A673 (cell line): ENCODE measurements around the gene UST. TPM values are rescaled to one million over a fixed set of nuclear protein-coding genes. Genes with fewer than 3 reads are reported as not detected.

Experiments
- BruUV-seq: library from RNA; stranded (reverse); fragments of 400-500 nt; replicated peaks from 2 replicates; lab custom pipeline; 2021; lab: Mats Ljungman, UMichigan
- CTCF ChIA-PET: fragments of 300-600 bp; sonication (Branson Sonifier 250); formaldehyde crosslinking; loops from one replicate; lab custom pipeline; 2022; ENCODE audit warnings: antibody characterized with exemption; lab: Charles Lee
- POLR2A ChIA-PET: fragments of 300-600 bp; sonication (Branson Sonifier 250); formaldehyde crosslinking; loops from one replicate; lab custom pipeline; 2022; ENCODE audit warnings: antibody characterized with exemption; ENCODE audit not compliant: low non-redundant PET; lab: Charles Lee
- DNase-seq: peaks from one replicate; pipeline ENCODE4 v3.0.0-alpha.2; 2015; ENCODE audit warnings: low spot score
- H3K27ac ChIP-seq: fragments of 200-600 bp; sonication (generic); 2 replicates; pipeline ENCODE4 v1.5.1; 2016; ENCODE audit warnings: mixed run types, low read depth, mild to moderate bottlenecking, mixed read lengths, antibody characterized with exemption, low read length; ENCODE audit not compliant: poor library complexity, severe bottlenecking
- H3K27me3 ChIP-seq: fragments of 200-600 bp; sonication (generic); replicated peaks from 2 replicates; pipeline ENCODE4 v1.6.1; 2017; ENCODE audit warnings: mixed run types, low read depth, mild to moderate bottlenecking, mixed read lengths, antibody characterized with exemption, low read length; ENCODE audit not compliant: insufficient read depth, poor library complexity
- H3K36me3 ChIP-seq: fragments of 200-600 bp; sonication (generic); 2 replicates; pipeline ENCODE4 v1.6.1; 2016; ENCODE audit warnings: mixed run types, mild to moderate bottlenecking, mixed read lengths, antibody characterized with exemption, low read length; ENCODE audit not compliant: insufficient read depth, poor library complexity, severe bottlenecking
- H3K4me1 ChIP-seq: fragments of 200-600 bp; sonication (generic); 2 replicates; pipeline ENCODE4 v1.6.1; 2017; ENCODE audit warnings: mixed run types, mild to moderate bottlenecking, mixed read lengths, antibody characterized with exemption, low read length; ENCODE audit not compliant: insufficient read depth, poor library complexity, severe bottlenecking
- H3K4me3 ChIP-seq: fragments of 200-600 bp; sonication (generic); 2 replicates; pipeline ENCODE4 v1.5.1; 2016; ENCODE audit warnings: low read depth, mixed run types, mild to moderate bottlenecking, mixed read lengths, low read length; ENCODE audit not compliant: poor library complexity, severe bottlenecking
- H3K9me3 ChIP-seq: fragments of 200-600 bp; sonication (generic); 2 replicates; pipeline ENCODE4 v1.6.1; 2016; ENCODE audit warnings: mixed run types, low read depth, mild to moderate bottlenecking, mixed read lengths, antibody characterized with exemption, low read length; ENCODE audit not compliant: poor library complexity, severe bottlenecking
- CTCF ChIP-seq: fragments of 300-800, 200-600 bp; sonication (generic); conservative IDR thresholded peaks from 2 replicates; pipeline ENCODE4 v1.5.1; 2017; ENCODE audit warnings: low read depth, mild to moderate bottlenecking, antibody characterized with exemption, low read length, moderate library complexity, mixed read lengths
- EZH2 ChIP-seq: fragments of 200-600 bp; sonication (generic); IDR thresholded peaks from 2 replicates; pipeline ENCODE4 v1.6.1; 2017; ENCODE audit warnings: borderline replicate concordance, low read depth, mild to moderate bottlenecking, mixed read lengths, antibody characterized with exemption, low read length; ENCODE audit not compliant: poor library complexity, severe bottlenecking
- intact Hi-C: fragments of 100-400 bp; cut with micrococcal nuclease; formaldehyde crosslinking; loops from one replicate; pipeline ENCODE4 v1.10.0; 2022; ENCODE audit not compliant: unreplicated experiment
- total RNA-seq: library from RNA; stranded (reverse); gene quantifications from 2 replicates; pipeline ENCODE4 v1.2.3, GENCODE V29; 2021

Gene UST
- total RNA-seq, 1 experiment from 2014 or later = 1.5 TPM

- BruUV-seq = no TSS peak
- no peak for DNase-seq
- POLR2A ChIA-PET = no interaction called here
Observed at GRCh38 chr6:148700047-148700715, 46.6 kb upstream of the UST start.

GRCh38 chr6:148700741-148701311 lies 46.0 kb upstream of the UST start:
- no peaks in the 10 kb centered on the region for H3K36me3 ChIP-seq
- no peak for DNase-seq
- BruUV-seq = no TSS peak
- no peak overlapping the region for H3K27ac ChIP-seq
- ChIA-PET POLR2A (no interaction called here), CTCF (no interaction called here)
- H3K4me3 ChIP-seq = peak overlapping the region; percentile 13
- H3K27me3 ChIP-seq = no peaks in the 10 kb centered on the region
- TF ChIP-seq EZH2 (no peak), CTCF (no peak)
- intact Hi-C loops = no loop called here
- H3K4me1 ChIP-seq = no peaks in the 10 kb centered on the region
- H3K9me3 ChIP-seq = no peaks in the 10 kb centered on the region

More at GRCh38 chr6:148700047-148700715, 46.6 kb upstream of the UST start:
- no peaks in the 10 kb centered on the region for H3K4me1 ChIP-seq
- TF ChIP-seq CTCF (no peak), EZH2 (no peak)
- H3K9me3 ChIP-seq = no peaks in the 10 kb centered on the region
- H3K36me3 ChIP-seq = no peaks in the 10 kb centered on the region
- CTCF ChIA-PET = no interaction called here
- H3K4me3 ChIP-seq = peak overlapping the region; percentile 13
- no peak overlapping the region for H3K27ac ChIP-seq
- intact Hi-C loops = no loop called here
- no peaks in the 10 kb centered on the region for H3K27me3 ChIP-seq

GRCh38 chr6:148701375-148701774 lies 45.5 kb upstream of the UST start:
- no peak for DNase-seq
- no peak for TF ChIP-seq CTCF
- no peak for TF ChIP-seq EZH2
- no peaks in the 10 kb centered on the region for H3K36me3 ChIP-seq
- H3K27me3 ChIP-seq = no peaks in the 10 kb centered on the region
- H3K4me1 ChIP-seq = no peaks in the 10 kb centered on the region
- no peaks in the 10 kb centered on the region for H3K9me3 ChIP-seq
- ChIA-PET POLR2A (no interaction called here), CTCF (no interaction called here)
- no peak overlapping the region for H3K27ac ChIP-seq
- H3K4me3 ChIP-seq = no peak overlapping the region
- intact Hi-C loops = no loop called here
- BruUV-seq = no TSS peak
